Kidney (tissue), 14 donors: ENCODE measurements around the gene CDC27. TPM values are rescaled to one million over a fixed set of nuclear protein-coding genes. Genes with fewer than 3 reads are reported as not detected.
A peak's percentile ranks its signal among the peaks of the same experiment; 100 is the strongest.

Experiments used
- DNase-seq, 5 donors: peaks; one replicate each; pipeline ENCODE4 v3.0.0-alpha.2; 2013 to 2020
- FAIRE-seq: peaks from 2 replicates; lab custom pipeline; 2012; peaks lifted over from hg19 to GRCh38; lab: Jason Lieb, UNC
- H3K27ac ChIP-seq, 2 donors: one replicate each; pipeline ENCODE4 v1.7.0; 2013; ENCODE audit warnings: low read depth in 2 of 2, low read length in 2 of 2, inconsistent platforms in 1 of 2
- H3K27me3 ChIP-seq: one replicate; pipeline ENCODE4 v1.7.1; 2013; ENCODE audit warnings: low read length, inconsistent platforms; ENCODE audit not compliant: control insufficient read depth, insufficient read depth
- H3K36me3 ChIP-seq, 3 donors: one replicate each; pipeline versions ENCODE4 v1.7.0 to v1.7.1; 2013; ENCODE audit warnings: low read length in 3 of 3, control low read depth in 1 of 3, inconsistent platforms in 1 of 3; ENCODE audit not compliant: insufficient read depth in 3 of 3, control insufficient read depth in 2 of 3
- H3K4me1 ChIP-seq, 3 donors: one replicate each; pipeline versions ENCODE4 v1.7.0 to v1.7.1; 2013; ENCODE audit warnings: low read length in 3 of 3, inconsistent platforms in 1 of 3, low read depth in 1 of 3; ENCODE audit not compliant: control insufficient read depth in 2 of 3, insufficient read depth in 2 of 3
- H3K4me3 ChIP-seq, 3 donors: one replicate each; pipeline versions ENCODE4 v1.7.0 to v1.8.1; 2013; ENCODE audit warnings: low read length in 3 of 3, control low read depth in 1 of 3, inconsistent platforms in 1 of 3
- H3K9ac ChIP-seq, 3 donors: one replicate each; pipeline versions ENCODE4 v1.7.0 to v1.7.1; 2013; ENCODE audit warnings: low read length in 3 of 3, control low read depth in 1 of 3, inconsistent platforms in 1 of 3
- H3K9me3 ChIP-seq, 3 donors: one replicate each; pipeline versions ENCODE4 v1.7.0 to v1.7.1; 2013; ENCODE audit warnings: low read length in 3 of 3, control low read depth in 1 of 3, inconsistent platforms in 1 of 3; ENCODE audit not compliant: control insufficient read depth in 2 of 3, insufficient read depth in 1 of 3
- CTCF ChIP-seq: IDR thresholded peaks from 3 replicates; pipeline ENCODE4 v1.5.1; 2012; ENCODE audit warnings: mild to moderate bottlenecking, moderate library complexity, borderline replicate concordance; ENCODE audit not compliant: insufficient read depth; ENCODE audit errors: extremely low read depth
- intact Hi-C: fragments of 100-400 bp; cut with DNase I; formaldehyde crosslinking; loops from one replicate; pipeline ENCODE4 v1.11.1; 2022
- polyA plus RNA-seq: library from polyadenylated mRNA; stranded (reverse); fragments of 350-450 nt; fragmentation: Illumina TruSeq; extraction: RNeasy Lipid Tissue Mini Kit (QIAGEN cat#74804); gene quantifications from one replicate; pipeline ENCODE4 v1.2.3, GENCODE V29; 2014; ENCODE audit warnings: low read depth, low replicate concordance; ENCODE audit not compliant: insufficient read depth
- total RNA-seq: library from RNA; stranded (reverse); fragmentation: NEBNext Ultra II Directional; extraction: Animal tissue kit (Norgen Biotek cat#: 25700); gene quantifications from one replicate; pipeline ENCODE4 v1.2.1, GENCODE V29; 2021
- donor health status: control.
- donor health status: control.
- donor health status: control.
- donor health status: control.
- donor health status: control.
- donor health status: DM: yes; HTN: yes; CAD: no.
- donor health status: Normal renal cell carcinoma (clear cell type).

The CDC27 gene
- total and polyA plus RNA-seq, 2 donors from 2014 or later = 18.2 to 78.2 TPM

DNA sequence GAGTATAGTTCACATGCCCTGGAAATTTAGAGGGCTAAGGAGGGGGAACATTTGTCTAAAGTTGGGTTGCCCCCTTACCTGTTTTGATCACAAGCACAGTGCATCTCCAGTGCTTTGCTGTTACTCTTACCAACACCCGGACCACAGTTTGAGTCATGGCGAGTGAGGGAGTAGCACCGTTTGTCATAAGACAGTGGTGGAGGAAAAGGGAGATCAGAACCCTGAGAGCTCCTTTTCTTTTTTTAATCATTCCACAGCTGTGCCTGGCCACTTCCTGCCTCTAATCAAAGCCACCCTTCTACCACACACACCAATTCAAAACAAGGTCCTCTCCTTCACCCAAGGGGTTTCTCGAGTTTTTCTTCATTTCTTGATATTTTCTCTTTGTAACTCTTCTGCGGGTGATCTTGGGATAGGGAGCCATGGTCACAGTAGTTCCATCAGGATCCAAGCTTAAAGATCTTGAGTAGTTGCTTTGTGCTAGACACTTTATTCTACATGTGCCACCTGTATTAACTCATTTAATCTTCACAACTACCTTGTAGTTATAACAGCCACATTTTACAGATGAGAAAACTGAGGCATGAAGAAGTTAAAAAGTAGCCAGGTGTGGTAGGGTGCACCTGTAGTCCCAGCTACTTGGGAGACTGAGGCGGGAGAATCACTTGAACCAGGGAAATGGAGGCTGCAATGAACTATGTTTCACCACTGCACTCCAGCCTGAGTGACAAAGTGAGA, 15.1 kb upstream of the CDC27 start:
- H3K9me3 ChIP-seq = no peaks in the 10 kb centered on the region
- FAIRE-seq = no peak
- TF ChIP-seq CTCF = no peak
- no peaks in the 10 kb centered on the region for H3K36me3 ChIP-seq
- H3K4me3 ChIP-seq = no peak overlapping the region
- intact Hi-C loops = no loop called here
- peaks cover 0 to 19% (median 9%) of the 10 kb centered on the region in 3 donors for H3K4me1 ChIP-seq
- no peaks in the 10 kb centered on the region for H3K27me3 ChIP-seq
- H3K27ac ChIP-seq = peak overlapping the region in 1 of 2 donors; percentile 64
- no peak overlapping the region for H3K9ac ChIP-seq
- no peak for DNase-seq

- Histone ChIP-seq H3K4me1 (peaks cover 0 to 19% (median 9%) of the 10 kb centered on the region in 3 donors), H3K4me3 (no peak overlapping the region), H3K9ac (no peak overlapping the region), H3K9me3 (no peaks in the 10 kb centered on the region), H3K27ac (no peak overlapping the region), H3K27me3 (no peaks in the 10 kb centered on the region), H3K36me3 (no peaks in the 10 kb centered on the region)
- intact Hi-C loops = no loop called here
- FAIRE-seq = no peak
- peak in 2 of 5 donors; percentile 75 to 86 for DNase-seq
- TF ChIP-seq CTCF = no peak
Observed at GRCh38 chr17:47201166-47201565, 12.1 kb upstream of the CDC27 start.

GRCh38 chr17:47200325-47200664, 11.2 kb upstream of the CDC27 start:
- intact Hi-C loops = no loop called here
- DNase-seq = no peak
- H3K27me3 ChIP-seq = no peaks in the 10 kb centered on the region
- H3K4me1 ChIP-seq = peaks cover 0 to 12% (median 5%) of the 10 kb centered on the region in 3 donors
- no peaks in the 10 kb centered on the region for H3K9me3 ChIP-seq
- no peak overlapping the region for H3K9ac ChIP-seq
- no peak overlapping the region for H3K27ac ChIP-seq
- TF ChIP-seq CTCF = no peak
- no peaks in the 10 kb centered on the region for H3K36me3 ChIP-seq
- no peak for FAIRE-seq
- H3K4me3 ChIP-seq = no peak overlapping the region
